ENCODE results near the gene MFSD1.
"Not testable (repeated sequence)": the region's sequence is repeated elsewhere in the genome, so short reads cannot be mapped to it uniquely, and the experiment has no call there.

Gene MFSD1

DNA sequence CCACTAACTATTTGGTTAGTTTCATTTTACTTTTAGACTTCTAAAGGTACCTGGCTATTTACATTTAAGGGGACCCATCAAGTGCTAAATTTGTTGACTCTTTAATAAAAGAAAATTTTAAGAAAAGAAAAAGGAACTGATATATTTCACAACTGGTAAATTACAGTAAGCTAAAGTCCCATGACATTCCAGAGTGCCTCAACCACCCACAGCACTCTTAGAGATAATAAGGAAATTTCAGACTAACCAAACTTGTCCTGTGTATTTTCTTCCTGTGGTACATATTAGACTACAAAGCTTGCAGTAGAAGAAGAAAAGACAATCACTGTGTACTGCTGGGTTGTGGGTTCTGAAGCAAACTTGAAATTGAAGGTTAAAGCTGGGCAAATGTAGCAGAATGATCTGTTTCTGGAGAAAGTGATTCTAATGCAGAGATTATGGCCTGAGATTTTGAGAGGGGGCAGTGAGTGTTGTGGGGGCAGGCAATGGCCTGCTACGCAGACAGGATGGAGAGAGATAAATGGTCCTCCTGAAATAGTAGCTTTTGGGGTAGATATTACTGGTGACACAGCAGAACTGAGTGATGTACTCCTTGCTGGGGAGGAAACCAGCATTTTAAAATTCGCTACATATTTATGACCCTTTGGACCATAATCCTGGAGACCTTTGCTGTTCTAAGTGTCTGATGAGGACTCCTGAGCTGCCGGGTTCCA is 24.5 kb upstream of the MFSD1 start:
- no peak for DNase-seq

GRCh38 chr3:158780766-158781165 is 21.1 kb upstream of the MFSD1 start:
- no peak for DNase-seq

GRCh38 chr3:158781191-158781590 is 20.7 kb upstream of the MFSD1 start:
- DNase-seq, result no peak

GRCh38 chr3:158781849-158782248 is 20.0 kb upstream of the MFSD1 start:
- DNase-seq, result no peak

DNA sequence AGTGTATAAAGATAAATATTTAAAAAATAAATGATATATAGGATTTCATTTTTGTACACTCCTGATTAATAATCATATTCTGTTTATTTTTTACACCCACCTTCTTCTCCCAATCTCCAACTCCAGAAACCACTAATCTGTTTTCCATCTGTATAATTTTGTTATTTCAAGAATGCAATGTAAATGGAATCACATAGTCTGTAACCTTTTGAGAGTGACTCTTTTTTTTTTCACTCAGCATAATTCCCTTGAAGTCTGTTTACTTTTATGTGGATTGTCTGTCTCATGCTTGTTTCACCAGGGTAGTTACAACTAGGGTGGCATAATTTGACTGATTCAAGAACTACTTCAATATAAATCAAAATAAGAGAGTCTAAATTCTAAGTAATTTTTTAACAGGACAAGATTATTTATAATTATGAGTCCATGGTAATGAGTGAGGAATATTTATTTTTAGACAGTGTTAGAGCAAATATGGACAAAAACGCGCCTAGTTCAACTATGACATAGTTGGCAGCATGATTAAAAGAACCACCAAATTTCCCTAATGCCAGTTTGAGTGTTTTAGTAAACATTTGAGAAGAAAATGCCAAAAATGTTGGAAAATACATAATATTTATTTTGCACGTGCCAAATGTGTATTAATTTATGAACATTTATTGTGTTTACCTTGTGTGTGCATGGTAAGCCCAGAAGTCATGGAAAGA is 19.4 kb upstream of the MFSD1 start:
- no peak for DNase-seq

GRCh38 chr3:158783051-158783450 is 18.8 kb upstream of the MFSD1 start:
- no peak for DNase-seq

- DNase-seq, result no peak
Observed at GRCh38 chr3:158785972-158786371, 15.9 kb upstream of the MFSD1 start.

DNA sequence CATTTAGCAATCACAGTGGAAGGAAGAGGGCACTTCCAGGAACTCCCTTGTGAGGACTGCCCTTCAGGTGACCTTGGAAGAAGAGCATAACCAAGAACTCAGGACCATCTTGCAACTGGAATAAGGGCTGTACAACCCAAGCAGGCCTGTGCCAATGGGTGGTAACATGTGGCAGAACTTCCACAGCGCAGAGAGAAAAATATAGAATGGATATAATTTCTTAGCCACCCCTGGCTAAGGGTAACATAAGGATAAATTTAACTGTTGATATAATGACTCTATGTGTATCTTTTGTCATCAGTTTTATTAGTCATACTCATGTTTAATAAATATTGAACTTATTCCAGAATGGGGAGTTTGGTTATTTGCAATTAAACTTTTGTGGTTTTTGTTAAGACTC is 13.4 kb upstream of the MFSD1 start:
- no peak for DNase-seq

GRCh38 chr3:158789592-158789991 is 12.3 kb upstream of the MFSD1 start:
- peak; percentile 39 for DNase-seq

- DNase-seq, result peak; percentile 80
Observed at GRCh38 chr3:158790901-158791589, 10.8 kb upstream of the MFSD1 start.

- DNase-seq, result not testable (repeated sequence)
Observed at GRCh38 chr3:158791590-158791920, 10.3 kb upstream of the MFSD1 start.

DNA sequence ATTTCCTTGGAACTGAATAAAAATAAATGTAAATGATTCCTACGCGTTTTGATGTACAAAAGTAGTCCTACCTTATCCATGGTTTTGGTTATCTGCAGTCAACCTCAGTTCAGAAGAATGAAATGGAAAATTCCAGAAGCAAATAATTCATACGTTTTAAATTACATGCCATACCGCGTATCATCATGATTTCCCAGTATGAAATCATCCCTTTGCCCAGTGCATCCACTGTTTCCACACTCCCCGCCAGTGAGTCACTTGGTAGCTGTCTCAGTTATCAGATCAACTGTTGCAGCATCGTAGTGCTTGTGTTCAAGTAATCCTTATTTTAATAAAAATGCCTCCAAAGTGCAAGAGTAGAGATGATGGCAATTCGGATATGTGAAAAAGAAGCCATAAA is 9.1 kb upstream of the MFSD1 start:
- no peak for DNase-seq

DNA sequence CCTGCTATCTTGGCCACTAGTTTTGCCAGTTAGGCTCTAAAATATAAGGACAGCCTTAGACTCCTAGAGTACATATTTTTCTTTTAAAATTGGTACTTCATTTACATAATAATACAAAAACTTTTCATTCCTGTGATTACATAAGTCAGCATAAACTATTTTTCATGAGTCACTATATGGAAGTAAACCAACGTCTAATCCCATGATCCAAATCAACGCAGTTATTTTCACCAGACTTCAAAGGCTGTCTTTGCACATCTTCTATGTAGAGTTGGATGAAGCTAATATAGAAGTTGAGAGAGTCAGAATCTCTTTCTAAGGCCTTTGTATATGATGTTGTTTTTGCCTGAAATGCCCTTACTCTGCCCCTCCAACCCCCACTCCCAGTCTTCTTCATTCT is 7.6 kb upstream of the MFSD1 start:
- no peak for DNase-seq

DNA sequence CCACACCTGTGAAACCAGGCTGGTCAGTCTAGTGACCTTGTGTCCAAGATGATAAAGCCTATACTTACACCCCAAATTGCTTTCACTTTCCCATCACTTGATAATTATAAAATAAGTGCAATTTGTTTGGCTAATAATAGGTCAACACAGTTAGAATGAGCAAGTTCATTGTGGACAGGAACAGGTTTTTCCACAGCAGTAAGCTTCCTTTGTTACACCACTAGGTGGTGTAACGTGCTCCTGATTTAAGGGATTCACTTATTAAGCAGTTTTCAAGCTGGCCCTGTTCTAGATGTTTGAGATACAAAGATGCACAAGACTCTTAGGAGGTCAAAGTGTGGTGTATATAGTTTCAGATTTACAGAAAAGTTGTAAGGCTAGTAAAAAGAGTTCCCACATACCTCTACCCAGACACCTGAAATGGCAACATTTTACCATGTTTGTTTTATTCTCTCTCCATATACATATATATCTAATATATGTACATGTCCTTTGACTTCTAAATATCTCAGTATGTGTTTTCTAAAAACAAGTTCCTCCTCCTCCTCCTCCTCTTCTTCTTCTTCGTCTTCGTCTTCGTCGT is 6.8 kb upstream of the MFSD1 start:
- DNase-seq, result peak; percentile 73

DNA sequence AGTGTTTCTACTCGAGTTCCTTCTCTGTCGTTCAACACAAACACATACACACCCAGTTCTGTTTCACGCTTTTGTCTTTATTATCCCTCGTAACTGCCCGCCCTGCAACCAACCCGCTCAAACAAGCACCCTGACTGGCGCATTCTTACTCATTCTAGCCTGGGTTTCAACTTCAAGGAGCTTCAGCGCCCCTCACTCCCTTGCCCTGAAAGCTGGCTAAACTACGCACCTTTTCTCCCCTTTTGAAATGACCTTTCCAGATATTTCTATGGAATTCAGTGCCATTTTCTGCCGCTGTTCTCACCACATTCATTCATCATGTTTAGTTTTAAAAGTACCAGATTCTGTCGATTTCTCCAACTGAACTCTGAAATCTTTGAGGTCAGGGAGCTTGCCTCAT is 653 bp upstream of the MFSD1 start:
- DNase-seq, result no peak

DNA sequence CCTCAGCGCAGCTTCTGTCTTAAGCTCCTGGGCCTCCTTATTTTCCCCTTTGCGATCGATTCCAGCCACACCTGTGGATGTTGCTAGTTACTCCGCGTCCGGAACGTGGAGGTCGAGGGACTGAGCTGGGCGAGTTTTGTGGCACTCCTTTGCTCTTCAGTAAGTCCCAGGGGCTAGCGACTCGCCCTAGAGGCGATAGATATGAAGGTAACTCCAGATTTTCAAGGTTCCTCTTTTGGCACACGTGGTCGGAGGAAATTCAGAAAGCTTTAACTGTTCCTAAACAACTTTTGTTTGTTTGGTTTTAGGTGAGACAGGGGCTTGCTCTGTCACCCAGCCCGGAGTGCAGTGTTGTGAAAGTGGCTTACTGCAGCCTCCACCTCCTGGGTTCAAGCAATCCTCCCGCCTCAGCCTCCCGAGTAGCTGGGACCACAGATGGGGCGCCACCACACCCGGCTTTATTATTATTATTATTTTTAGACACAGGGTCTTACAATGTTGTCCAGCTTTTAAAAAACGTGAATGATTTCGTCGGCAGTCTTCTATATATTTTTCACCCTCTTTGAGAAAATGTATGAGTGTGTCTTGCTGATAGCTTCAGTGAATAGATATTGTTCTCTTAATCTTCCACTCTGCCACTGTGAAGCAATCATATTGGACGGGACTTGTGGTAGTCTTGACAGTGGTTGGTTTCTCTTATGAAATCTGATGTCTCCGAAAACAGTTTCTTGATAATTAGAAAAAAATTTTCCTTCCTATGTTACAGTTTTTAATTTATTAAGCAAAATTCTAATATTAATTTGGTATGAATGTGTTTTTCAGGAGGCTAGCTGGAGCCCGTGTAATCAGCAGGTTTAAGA is 785 bp downstream of the MFSD1 start:
- peak; percentile 50 for DNase-seq

GRCh38 chr3:158804441-158804840 is 2.6 kb downstream of the MFSD1 start:
- no peak for DNase-seq

DNA sequence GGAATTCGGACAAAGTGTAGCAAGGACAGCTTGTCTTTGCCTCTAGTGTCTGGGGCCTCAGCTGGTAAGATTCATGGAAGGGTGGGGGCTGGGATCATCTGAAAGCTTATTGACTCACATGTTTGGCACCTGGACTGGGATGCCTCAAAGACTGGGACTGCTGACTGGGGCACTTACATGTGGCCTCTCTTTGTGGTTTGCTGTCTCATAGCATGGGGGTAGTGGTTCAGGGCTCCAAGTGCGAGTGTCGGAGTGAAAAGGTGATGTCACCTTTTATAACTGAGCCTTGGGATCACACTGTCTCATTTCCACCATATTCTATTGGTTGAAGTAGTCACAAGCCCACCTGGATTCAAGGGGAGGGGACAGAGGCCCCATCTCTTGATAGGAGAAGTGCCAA is 6.8 kb downstream of the MFSD1 start:
- no peak for DNase-seq

GRCh38 chr3:158809642-158810041 is 7.8 kb downstream of the MFSD1 start:
- no peak for DNase-seq

DNA sequence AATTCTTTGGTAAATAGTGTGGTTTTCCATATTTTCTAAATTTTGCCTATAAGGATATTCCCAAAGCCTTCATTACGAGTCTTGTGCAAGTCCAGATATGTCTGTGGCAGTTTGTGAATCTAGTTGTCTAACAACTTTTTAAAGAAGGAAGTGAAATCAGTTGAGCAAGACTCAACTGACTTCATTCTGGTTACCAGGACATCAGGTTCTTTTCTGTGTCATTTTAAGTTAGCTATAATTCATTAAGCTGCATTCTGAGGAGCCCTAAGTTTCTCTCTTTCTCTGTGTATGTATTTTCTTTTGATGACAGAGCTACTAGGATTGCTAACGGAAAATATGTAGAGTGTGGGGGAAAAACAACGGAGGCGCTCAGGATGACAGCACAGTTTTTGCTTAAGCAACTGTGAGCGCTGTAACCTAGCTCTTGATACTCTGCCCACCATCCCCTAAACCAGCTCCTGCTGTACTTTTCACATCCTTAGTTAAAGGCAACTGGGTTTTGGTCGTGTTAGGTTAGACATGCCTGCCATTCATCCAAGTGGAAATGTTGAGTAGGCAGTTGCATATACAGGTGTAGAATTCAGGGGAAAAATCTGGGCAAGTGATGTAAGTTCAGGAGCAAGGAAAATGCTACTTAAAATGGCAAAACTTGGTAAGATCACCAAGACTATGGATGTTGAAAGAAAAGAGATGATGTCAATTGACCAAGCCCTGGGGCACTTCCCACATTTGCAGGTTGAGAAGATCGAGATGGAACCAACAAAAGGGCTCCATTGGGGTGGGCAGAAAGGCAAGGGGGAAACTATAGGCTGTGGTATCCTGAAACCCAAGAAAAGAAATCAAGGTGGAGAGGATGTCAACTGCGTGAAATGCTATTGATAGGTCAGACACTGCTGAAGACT is 9.2 kb downstream of the MFSD1 start:
- DNase-seq, result no peak

DNA sequence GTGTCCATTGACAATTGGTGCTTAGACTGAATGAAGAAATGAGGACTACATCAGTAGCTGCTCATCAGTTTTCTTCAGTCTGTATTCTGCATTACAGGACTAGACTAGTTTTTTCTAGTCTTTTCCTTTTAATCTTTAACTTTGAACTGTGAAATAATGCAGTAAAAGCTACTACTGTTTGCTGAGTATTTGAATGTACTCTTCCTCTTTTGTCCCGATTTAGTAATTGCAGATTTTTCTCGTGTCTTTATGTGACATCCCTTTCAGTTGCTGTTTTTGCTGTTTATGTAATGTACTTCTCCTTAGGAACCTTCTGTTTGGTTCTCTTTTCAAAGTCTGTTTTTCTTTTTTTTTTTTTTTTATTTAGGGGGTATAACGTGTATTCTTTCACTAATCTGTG is 17.4 kb downstream of the MFSD1 start:
- DNase-seq, result no peak

- peak; percentile 58 for DNase-seq
Observed at GRCh38 chr3:158820521-158820920, 18.7 kb downstream of the MFSD1 start.
